H54 (cell line): ENCODE data around the gene LTK.
"Not testable (repeated sequence)": the region's sequence is repeated elsewhere in the genome, so short reads cannot be mapped to it uniquely, and the experiment has no call there.

Experiments used
- DNase-seq: peaks from one replicate; pipeline ENCODE4 v3.0.0; 2011; ENCODE audit warnings: low spot score, mixed read lengths; ENCODE audit not compliant: insufficient read length
- FAIRE-seq: peaks from 3 replicates; lab custom pipeline; 2011; peaks lifted over from hg19 to GRCh38; lab: Jason Lieb, UNC
- POLR2A ChIP-seq: IDR thresholded peaks from 2 replicates; pipeline ENCODE4 v1.6.1; 2011; ENCODE audit warnings: low read depth, mild to moderate bottlenecking, low read length

Gene LTK

GRCh38 chr15:41486286-41486685 lies 27.3 kb downstream of the LTK start:
- DNase-seq (no peak), FAIRE-seq (no peak)
- TF ChIP-seq POLR2A = no peak

GRCh38 chr15:41484937-41485625 lies 28.5 kb downstream of the LTK start:
- FAIRE-seq = no peak
- TF ChIP-seq POLR2A = no peak
- DNase-seq = no peak

GRCh38 chr15:41483519-41483918 lies 30.1 kb downstream of the LTK start:
- FAIRE-seq (no peak), DNase-seq (no peak)
- TF ChIP-seq POLR2A = no peak

GRCh38 chr15:41483115-41483514 lies 30.5 kb downstream of the LTK start:
- TF ChIP-seq POLR2A = no peak
- DNase-seq (no peak), FAIRE-seq (no peak)

- no peak for FAIRE-seq
- DNase-seq = no peak
- TF ChIP-seq POLR2A = no peak
Measured at GRCh38 chr15:41482110-41482877, 31.3 kb downstream of the LTK start.

GRCh38 chr15:41480396-41481140 lies 33.1 kb downstream of the LTK start:
- TF ChIP-seq POLR2A = no peak
- FAIRE-seq (no peak), DNase-seq (no peak)

GRCh38 chr15:41476416-41477048 lies 37.1 kb downstream of the LTK start:
- FAIRE-seq (no peak), DNase-seq (no peak)
- TF ChIP-seq POLR2A = no peak

GRCh38 chr15:41474941-41475340 lies 38.7 kb downstream of the LTK start:
- TF ChIP-seq POLR2A = no peak
- DNase-seq = no peak
- FAIRE-seq = no peak

- no peak for TF ChIP-seq POLR2A
- FAIRE-seq = no peak
- no peak for DNase-seq
Measured at GRCh38 chr15:41474436-41474835, 39.2 kb downstream of the LTK start.

- no peak for FAIRE-seq
- no peak for DNase-seq
- TF ChIP-seq POLR2A = no peak
Measured at GRCh38 chr15:41473418-41473817, 40.2 kb downstream of the LTK start.

- not testable (repeated sequence) for DNase-seq, FAIRE-seq
Measured at GRCh38 chr15:41469644-41470043, 44.0 kb downstream of the LTK start.

- FAIRE-seq (no peak), DNase-seq (no peak)
- no peak for TF ChIP-seq POLR2A
Measured at GRCh38 chr15:41466711-41467110, 46.9 kb downstream of the LTK start.

GRCh38 chr15:41465822-41466421 lies 47.7 kb downstream of the LTK start:
- peak; percentile 74 for FAIRE-seq
- DNase-seq = no peak
- TF ChIP-seq POLR2A = no peak

- no peak for TF ChIP-seq POLR2A
- no peak for FAIRE-seq
- no peak for DNase-seq
Measured at GRCh38 chr15:41464889-41465580, 48.6 kb downstream of the LTK start.
